ENCODE measurements around the gene NAV2.

NAV2 gene

DNA sequence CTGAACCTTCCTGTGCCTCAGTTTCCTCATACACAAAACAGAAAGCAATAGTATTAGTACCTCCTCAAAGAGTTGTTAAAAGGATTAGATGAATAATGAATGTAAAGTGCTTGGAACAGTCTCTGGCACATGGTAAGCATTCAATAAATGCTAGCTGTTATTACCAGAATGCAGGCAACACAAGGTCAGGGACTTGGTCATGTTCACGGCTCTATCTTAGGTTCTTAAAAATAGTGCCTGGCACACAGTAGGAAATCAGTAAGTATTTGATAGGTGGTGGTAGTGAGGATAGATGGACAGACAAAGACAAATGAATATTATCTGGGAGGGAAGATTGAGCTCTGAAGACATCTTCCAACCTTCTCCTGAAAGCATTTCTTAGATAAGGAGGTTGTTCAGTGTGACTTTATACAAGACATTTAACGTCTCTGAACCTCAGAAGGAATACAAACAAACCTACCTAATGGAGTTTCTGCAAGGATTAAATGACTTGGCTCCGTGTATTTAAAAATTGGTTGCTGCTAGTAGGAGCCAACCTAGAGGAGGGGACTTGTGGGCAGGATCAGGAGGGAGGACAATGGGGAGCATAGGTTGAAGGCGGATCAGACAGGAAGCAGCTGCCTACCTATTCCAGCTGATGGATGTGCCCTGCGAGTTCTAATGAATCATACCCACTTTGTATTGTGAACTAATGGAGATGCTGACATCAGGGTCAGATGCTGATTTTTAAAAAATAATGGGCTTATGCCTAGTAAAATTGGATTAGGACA is 353.6 kb downstream of the NAV2 start:
- no peak for DNase-seq (ENCODE audit: low spot score)
- TF ChIP-seq, protein P1, sequence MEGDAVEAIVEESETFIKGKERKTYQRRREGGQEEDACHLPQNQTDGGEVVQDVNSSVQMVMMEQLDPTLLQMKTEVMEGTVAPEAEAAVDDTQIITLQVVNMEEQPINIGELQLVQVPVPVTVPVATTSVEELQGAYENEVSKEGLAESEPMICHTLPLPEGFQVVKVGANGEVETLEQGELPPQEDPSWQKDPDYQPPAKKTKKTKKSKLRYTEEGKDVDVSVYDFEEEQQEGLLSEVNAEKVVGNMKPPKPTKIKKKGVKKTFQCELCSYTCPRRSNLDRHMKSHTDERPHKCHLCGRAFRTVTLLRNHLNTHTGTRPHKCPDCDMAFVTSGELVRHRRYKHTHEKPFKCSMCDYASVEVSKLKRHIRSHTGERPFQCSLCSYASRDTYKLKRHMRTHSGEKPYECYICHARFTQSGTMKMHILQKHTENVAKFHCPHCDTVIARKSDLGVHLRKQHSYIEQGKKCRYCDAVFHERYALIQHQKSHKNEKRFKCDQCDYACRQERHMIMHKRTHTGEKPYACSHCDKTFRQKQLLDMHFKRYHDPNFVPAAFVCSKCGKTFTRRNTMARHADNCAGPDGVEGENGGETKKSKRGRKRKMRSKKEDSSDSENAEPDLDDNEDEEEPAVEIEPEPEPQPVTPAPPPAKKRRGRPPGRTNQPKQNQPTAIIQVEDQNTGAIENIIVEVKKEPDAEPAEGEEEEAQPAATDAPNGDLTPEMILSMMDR (IDR thresholded peaks at IDR 0.05; ENCODE audit: borderline replicate concordance, control extremely low read depth, extremely low read depth, insufficient read depth, missing control alignments) = no peak
- in situ Hi-C loops (cut with MboI; ENCODE audit: low sequenced_read_pairs, unreplicated experiment) = no loop called here

DNA sequence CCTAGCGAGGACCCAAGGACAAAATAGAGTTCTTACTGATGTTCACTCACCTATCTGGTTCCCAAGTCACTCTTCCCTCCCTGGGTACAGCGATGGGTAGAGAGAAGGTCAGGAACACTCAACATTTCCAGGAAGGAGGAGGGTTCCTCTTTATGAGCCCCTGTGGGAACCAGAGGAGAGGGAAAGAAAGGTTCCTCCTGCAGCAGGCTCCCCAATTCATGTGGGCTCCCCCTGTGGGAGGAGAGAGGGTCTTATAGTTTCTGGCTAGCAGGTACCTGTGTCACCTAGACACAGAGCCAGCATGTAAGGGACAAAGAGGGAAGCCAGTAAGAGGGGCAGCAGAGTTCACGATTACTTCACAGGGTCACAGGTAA is 354.1 kb downstream of the NAV2 start:
- in situ Hi-C loops (cut with MboI; ENCODE audit: low sequenced_read_pairs, unreplicated experiment) = no loop called here
- TF ChIP-seq, protein P1 (IDR thresholded peaks at IDR 0.05; ENCODE audit: borderline replicate concordance, control extremely low read depth, extremely low read depth, insufficient read depth, missing control alignments) = no peak
- DNase-seq (ENCODE audit: low spot score) = no peak

DNA sequence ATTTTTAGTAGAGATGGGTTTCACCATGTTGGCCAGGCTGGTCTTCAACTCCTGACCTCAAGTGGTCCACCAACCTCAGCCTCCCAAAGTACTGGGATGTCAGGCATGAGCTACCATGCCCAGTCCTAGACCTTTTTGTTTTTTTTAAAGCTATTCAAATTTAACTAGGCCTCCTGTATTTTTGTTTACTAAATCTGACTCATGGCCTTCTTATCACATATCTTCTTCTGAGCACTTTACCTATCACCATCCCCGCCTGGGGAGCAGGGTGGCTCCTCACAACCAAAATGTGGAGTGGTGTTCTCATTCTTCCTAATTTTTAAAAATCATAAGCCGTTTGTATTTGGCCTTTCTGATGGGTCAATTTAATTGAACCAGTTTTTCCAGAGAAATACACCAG is 355.0 kb downstream of the NAV2 start:
- TF ChIP-seq, protein P1 (IDR thresholded peaks at IDR 0.05; ENCODE audit: borderline replicate concordance, control extremely low read depth, extremely low read depth, insufficient read depth, missing control alignments) = no peak
- no peak for DNase-seq (ENCODE audit: low spot score)
- in situ Hi-C loops (cut with MboI; ENCODE audit: low sequenced_read_pairs, unreplicated experiment) = no loop called here

DNA sequence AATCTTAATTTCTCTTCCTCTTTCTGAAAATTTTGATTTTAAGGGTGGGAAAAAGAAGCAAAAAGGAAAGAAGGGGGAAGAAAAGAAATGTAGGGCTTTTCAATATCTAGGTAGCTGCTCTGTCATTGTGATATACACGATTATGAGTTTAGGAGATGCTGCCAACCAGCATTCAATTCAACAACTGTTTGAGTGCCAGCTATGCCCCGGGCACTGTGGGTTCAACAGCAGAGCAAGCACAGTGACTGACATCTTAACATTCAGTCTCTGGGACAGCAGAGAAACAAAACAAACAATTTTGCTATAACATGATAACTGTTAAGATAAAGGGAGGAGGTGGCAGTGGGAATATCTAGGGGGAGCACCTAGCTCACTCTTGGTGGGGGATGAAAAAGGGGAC is 356.1 kb downstream of the NAV2 start:
- TF ChIP-seq, protein P1 (IDR thresholded peaks at IDR 0.05; ENCODE audit: borderline replicate concordance, control extremely low read depth, extremely low read depth, insufficient read depth, missing control alignments) = no peak
- DNase-seq (ENCODE audit: low spot score) = no peak
- in situ Hi-C loops (cut with MboI; ENCODE audit: low sequenced_read_pairs, unreplicated experiment) = no loop called here

DNA sequence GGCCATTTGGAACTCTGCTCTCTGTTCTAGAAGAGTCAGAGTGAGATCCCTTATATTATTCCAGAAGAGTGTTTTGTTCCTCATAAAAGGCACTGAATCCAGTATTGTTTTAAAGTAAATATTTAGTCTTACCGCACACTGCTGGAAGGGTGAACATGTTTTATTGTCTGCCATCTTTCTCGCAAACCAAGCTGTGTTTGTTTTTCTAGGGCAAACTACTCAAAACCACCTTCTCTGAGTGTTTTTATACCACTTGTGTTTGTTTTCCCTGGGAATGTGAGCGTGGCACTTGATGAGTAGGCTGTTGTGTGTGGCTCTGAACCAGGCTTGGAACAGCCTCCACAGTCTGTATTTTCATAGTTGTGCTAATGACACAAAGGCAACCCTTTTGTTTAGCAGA is 357.8 kb downstream of the NAV2 start:
- TF ChIP-seq, protein P1 (IDR thresholded peaks at IDR 0.05; ENCODE audit: borderline replicate concordance, control extremely low read depth, extremely low read depth, insufficient read depth, missing control alignments) = no peak
- DNase-seq (ENCODE audit: low spot score) = no peak
- in situ Hi-C loops (cut with MboI; ENCODE audit: low sequenced_read_pairs, unreplicated experiment) = no loop called here

DNA sequence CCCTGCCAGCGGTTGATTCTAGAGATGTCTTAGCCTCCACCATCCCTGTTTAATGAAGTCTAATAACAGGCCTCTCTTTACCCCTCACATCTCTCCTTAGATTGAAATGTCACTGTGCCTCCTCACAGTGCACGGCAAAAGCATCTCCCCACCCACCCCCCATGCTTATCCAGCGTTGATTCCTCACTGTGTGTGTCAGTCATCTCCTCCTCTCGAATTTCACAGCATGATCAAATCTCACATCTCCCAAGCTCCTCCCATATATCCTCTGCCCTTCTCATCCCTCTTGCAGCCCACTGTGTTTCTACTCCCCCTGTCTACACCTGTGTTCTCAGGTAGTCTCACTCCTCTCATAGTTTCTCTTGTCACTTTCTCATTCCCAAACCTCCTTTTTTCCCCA is 363.0 kb downstream of the NAV2 start:
- DNase-seq (ENCODE audit: low spot score) = no peak
- TF ChIP-seq, protein P1 (IDR thresholded peaks at IDR 0.05; ENCODE audit: borderline replicate concordance, control extremely low read depth, extremely low read depth, insufficient read depth, missing control alignments) = no peak
- in situ Hi-C loops (cut with MboI; ENCODE audit: low sequenced_read_pairs, unreplicated experiment) = no loop called here
